ENCODE measurements around the gene THOC2.
"Not testable (repeated sequence)": the region's sequence is repeated elsewhere in the genome, so short reads cannot be mapped to it uniquely, and the experiment has no call there.

THOC2 gene

DNA sequence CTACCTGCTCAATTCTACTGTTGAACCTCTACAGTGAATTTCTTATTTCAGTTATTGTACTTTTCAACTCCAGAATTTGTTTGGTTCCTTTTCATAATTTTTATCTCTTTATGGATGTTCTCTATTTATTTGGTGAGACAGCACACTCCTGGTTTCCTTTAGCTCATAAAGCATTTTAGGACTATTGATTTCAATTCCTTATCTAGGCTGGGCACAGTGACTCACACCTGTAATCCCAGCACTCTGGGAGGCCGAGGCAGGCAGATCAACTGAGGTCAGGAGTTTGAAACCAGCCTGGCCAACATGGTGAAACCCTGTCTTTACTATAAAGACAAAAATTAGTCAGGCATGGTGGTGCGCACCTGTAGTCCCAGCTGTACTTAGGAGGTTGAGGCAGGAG, 57.7 kb downstream of the THOC2 start:
- no peak for DNase-seq (ENCODE audit: low read depth)

DNA sequence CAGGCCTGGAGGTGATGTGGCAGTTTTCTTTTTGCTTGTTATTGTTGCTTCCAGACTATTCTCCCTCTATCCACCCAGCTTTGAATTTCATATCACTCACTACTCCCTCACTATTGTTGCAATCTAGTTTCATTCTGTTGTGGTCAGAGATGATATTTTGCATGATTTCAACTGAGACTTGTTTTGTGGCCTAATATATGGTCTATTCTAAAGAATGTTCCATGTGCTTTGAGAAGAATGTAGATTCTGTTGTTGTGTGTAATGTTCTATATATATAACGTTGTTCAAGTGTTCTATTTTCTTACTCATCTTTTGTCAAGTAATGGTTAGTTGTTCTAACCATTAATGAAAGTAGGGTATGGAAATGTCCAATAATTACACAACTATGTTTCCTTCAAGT, 59.0 kb downstream of the THOC2 start:
- no peak for DNase-seq (ENCODE audit: low read depth)

DNA sequence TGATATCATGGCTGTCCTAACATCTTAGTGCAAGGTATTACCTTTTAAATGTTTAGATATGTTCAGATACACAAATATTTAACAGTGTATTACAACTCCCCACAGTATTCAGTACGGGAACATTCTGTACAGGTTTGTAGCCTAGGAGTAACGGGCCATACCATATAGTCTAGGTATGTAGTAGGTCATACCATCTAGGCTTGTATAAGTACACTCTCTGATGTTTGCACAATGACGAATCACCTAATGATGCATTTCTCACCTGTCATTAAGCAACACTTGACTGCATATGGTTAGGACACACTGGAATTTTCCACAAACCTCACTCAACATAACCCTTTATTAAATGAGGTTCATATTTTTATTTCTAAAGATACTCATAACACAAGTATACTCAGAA, 67.7 kb downstream of the THOC2 start:
- no peak for DNase-seq (ENCODE audit: low read depth)

DNA sequence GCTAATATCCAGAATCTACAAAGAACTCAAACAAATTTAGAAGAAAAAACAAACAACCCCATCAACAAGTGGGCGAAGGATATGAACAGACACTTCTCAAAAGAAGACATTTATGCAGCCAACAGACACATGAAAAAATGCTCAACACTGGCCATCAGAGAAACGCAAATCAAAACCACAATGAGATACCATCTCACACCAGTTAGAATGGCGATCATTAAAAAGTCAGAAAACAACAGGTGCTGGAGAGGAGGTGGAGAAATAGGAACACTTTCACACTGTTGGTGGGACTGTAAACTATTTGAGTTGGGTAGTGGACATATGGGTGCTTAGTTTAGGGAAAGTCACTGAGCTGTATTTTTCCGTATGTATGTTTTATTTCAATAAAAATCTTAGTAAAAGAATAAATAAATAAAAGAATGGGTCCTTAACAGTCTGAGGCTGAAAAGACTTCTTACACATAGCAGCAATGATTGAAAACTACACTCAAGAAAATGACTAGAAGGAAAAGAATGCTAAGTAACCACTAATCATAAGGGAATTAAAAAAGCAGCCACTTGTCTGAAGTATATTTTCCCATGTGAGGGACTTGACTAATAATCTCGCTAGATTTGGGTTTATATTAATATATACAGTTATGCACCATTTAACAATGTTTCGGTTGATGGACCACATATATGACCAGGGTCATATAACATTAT, 68.2 kb downstream of the THOC2 start:
- not testable (repeated sequence) for DNase-seq (ENCODE audit: low read depth)

DNA sequence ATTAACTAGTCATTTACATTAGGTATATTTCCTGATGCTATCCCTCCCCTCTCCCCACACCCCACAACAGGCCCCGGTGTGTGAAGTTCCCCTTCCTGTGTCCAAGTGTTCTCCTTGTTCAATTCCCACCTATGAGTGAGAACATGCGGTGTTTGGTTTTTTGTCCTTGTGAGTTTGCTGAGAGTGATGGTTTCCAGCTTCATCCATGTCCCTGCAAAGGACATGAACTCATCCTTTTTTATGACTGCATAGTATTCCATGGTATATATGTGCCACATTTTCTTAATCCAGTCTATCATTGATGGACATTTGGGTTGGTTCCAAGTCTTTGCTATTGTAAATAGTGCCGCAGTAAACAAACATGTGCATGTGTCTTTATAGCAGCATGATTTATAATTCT, 69.1 kb downstream of the THOC2 start:
- DNase-seq (ENCODE audit: low read depth), result not testable (repeated sequence)

DNA sequence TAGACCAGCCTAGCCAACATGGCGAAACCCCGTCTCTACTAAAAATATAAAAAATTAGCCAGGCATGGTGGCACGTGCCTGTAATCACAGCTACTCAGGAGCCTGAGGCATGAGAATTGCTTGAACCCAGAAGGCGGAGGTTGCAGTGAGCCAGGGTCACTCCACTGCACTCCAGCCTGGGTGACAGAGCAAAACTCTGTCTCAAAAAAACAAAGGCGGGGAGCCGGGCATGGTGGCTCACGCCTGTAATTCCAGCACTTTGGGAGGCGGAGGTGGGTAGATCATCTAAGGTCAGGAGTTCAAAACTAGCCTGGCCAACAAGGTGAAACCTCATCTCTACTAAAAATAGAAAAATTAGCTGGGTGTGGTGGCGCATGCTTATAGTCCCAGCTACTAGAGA, 76.3 kb downstream of the THOC2 start:
- not testable (repeated sequence) for DNase-seq (ENCODE audit: low read depth)

DNA sequence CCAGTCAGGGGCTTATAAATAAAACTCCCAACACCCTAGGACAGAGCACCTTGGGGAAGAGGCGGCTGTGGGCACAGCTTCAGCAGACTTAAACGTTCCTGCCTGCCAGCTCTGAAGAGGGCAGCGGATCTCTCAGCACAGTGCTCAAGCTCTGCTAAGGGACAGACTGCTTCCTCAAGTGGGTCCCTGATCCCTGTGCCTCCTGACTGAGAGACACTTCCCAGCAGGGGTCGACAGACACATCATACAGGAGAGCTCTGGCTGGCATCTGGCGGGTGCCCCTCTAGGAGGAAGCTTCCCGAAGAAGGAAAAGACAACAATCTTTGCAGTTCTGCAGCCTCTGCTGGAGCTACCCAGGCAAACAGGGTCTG, 84.1 kb downstream of the THOC2 start:
- not testable (repeated sequence) for DNase-seq (ENCODE audit: low read depth)

DNA sequence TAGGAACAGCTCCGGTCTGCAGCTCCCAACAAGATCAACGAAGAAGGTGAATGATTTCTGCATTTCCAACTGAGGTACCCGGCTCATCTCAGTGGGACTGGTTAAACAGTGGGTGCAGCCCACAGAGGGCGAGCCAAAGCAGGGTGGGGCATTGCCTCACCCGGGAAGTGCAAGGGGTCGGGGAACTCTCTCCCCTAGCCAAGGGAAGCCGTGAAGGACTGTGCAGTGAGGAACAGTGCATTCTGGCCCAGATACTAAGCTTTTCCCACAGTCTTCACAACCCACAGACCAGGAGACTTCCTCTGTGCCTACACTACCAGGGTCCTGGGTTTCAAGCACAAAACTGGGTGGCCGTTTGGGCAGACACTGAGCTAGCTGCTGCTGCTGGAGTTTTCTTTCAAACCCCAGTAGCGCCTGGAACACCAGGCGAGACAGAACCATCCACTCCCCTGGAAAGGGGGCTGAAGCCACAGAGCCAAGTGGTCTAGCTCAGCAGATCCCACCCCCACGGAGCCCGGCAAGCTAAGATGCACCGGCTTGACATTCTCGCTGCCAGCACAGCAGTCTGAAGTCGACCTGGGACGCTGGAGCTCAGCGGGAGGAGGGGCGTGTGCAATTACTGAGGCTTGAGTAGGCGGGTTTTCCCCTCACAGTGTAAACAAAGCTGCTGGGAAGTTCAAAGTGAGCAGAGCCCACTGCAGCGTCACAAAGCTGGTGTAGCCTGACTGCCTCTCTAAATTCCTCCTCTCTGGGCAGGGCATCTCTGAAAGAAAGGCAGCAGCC, 84.6 kb downstream of the THOC2 start:
- DNase-seq (ENCODE audit: low read depth), result no peak

DNA sequence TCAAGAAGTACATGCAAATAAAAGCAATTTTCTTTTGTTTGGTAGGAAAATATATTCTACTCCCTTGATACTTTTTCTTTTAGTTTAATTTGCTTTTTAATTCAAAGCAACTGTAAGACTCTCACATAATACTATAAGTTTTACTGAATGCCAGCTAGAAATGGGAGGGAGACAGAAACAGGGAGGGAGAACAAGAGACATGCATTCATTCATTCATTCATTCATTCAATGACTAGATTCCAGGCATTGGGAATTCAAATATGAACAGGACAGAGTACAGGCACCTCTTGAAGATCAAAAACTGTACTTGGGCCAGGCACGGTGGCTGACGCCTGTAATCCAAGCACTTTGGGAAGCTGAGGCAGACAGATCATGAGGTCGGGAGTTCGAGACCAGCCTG, 85.6 kb downstream of the THOC2 start:
- no peak for DNase-seq (ENCODE audit: low read depth)

DNA sequence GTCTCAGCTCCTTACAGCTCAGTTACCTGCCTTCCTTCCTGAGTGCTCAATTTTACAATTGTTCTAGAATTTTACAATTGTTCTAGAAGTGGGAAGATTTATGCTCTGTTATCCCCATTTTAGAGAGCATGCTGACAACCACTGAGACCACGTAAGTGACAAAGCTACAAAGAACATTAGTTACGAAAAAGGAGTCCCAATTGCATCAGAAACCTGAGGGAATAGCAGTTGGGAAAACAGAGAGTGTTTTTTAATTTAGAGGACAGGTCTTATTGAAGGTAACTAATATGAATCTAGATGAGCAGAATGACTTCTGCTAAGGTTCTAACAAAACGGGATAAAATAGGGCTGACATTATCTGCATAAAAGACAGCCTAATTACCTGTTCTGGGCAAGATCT, 103.3 kb downstream of the THOC2 start:
- DNase-seq (ENCODE audit: low read depth), result no peak

DNA sequence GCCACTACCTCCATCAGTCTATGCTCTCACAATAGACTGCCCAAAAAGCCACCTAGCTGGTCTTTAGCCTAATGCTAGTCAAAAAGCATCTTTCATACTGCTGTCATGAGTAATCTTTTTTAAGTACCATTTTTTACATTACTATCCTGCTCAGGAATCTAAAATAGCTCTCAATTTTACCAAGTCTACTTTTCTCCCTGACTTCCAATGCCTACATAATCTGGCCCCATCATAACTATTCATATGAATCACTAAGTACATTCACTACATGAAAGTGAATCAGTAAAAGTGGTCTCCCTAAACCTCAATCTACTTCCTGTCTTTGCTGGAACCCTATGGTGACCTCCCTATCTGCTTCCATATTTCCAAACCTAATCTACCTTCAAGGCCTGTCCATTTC, 105.9 kb downstream of the THOC2 start:
- no peak for DNase-seq (ENCODE audit: low read depth)

DNA sequence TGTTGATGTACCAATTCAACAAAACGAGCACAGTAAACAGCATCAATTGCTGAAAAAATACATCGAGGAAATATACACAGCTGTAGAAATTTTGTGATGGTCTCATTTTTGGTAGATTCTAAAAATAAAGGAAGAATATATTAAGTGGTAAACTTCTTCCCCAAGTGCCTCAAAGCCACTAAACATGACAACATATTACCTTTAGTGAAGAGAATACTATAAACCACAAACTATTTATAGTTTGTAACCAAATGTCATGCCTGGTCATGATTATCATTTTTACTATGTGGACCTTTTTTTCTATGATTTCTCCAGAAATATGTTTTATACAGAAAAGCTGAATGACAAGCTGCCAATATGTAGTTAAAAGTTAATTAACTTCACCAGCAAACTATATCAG, 106.9 kb downstream of the THOC2 start:
- DNase-seq (ENCODE audit: low read depth), result no peak

DNA sequence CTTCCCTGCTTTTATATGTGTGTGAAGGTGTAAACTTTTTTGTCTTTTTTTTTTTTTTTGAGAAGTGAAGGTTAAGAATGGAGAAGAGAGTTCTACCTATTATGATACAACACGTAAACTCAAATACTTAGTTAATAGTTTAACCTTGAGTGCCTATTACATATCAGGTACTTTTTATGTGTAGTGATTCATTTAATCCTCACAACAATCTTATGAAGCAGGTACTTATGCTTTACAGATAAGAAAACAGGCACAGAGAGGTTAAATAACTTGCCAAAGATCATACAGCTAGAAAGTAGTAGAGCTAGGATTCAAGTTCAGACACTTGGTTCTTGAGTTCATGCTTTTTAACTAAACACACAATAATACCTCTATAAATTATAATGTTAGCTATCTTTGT, 107.4 kb downstream of the THOC2 start:
- no peak for DNase-seq (ENCODE audit: low read depth)

DNA sequence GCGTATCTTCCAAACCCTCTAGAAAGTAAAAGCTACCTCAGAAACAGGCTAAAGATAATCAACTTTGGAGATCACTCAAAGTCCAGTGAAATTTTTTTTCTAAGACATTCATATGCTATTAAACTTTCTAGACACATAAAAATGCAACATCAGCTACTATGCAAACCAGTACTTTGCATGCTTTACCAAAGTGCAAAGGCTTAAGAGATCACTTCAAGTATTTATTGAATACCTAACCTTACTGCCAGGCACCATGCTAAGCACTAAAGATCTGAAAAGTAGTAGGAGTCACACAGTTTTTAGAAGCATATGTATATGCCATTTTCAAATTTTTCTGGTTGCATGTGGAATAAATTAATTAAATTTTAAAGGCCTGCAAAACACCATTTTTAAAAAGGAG, 115.8 kb downstream of the THOC2 start:
- DNase-seq (ENCODE audit: low read depth), result no peak

DNA sequence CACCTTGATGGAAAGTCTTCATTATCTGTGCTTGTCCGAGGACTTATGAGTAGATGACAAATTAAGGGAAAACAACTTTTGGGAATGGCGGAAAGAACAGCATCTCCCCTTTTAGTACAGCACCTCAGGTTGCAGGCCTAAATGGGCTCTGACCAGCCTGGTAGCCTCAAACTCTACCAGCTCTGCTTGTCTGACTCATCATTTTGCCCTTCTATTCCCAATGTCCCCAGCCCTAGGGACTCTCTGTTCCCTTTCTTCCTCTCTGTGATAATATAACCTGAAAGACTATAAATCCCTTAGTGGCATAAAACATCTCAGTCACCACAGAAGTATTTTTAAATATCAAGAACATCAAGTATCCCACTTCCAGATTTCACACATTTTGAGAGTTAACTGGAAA, 121.9 kb downstream of the THOC2 start:
- no peak for DNase-seq (ENCODE audit: low read depth)

DNA sequence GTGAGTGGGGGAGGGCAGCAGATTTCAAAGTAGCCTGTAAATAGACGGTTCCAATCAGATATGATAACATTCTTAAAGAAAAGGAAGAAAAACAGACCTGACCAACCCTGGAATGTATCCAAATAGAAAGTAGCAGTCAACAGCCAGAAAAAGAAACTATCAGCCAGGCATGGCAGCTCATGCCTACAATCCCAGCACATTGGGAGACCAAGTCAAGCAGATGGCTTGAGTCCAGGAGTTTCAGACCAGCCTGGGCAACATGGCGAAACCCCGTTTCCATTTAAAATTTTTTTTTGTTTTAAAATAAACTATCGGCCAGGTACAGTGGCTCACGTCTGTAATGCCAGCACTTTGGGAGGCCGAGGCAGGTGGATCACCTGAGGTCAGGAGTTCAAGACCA, 125.0 kb downstream of the THOC2 start:
- no peak for DNase-seq (ENCODE audit: low read depth)

DNA sequence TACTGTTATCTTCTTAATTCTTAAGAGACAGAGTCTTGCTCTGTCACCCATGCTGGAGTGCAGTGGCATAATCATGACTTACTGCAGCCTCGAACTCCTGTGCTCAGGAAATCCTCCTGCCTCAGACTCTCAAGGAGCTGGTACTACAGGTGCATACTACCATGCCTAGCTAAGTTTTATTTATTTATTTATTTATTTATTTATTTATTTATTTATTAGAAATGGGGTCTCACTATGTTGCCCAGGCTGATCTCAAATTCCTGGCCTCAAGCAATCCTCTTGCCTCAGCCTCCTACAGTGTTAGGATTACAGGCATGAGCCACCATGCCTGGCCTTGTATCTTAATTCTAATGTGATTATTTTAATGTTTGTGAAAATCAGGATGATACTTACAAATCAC, 125.6 kb downstream of the THOC2 start:
- DNase-seq (ENCODE audit: low read depth), result no peak

DNA sequence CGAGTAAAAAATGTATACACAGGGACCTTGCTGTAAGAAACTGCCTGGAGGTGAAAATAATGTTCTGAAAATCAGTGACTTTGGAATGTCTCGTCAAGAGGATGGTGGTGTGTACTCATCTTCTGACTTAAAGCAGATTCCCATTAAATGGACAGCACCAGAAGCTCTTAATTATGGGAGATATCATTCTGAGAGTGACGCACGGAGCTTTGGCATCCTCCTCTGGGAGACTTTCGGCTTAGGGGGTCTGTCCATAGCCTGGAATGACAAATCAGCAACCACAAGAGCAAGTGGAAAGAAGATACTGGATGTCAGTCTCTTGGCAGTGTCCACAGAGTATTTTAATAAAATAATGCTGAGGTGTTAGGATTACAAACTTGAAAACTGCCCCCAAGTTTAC, 129.4 kb downstream of the THOC2 start:
- DNase-seq (ENCODE audit: low read depth), result no peak

DNA sequence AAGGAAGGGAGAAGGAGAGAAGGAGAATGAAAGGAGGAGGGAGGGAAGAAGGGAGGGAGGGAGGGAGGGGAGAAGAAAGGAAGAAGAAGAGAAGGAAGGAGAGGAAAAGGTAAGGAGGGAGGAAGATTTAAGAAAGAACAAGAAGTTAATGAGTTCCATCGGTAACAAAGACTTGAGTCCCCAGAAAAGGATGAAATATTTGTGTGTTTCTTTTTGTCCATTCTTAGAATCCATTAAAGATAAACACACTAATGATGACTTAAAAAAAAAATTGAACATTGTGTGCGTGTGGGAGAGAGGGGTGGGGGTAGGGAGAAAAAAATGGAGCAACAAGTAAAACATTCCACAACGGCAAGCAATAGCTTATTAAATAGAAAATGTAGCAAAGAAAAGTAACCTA, 131.4 kb downstream of the THOC2 start:
- no peak for DNase-seq (ENCODE audit: low read depth)

DNA sequence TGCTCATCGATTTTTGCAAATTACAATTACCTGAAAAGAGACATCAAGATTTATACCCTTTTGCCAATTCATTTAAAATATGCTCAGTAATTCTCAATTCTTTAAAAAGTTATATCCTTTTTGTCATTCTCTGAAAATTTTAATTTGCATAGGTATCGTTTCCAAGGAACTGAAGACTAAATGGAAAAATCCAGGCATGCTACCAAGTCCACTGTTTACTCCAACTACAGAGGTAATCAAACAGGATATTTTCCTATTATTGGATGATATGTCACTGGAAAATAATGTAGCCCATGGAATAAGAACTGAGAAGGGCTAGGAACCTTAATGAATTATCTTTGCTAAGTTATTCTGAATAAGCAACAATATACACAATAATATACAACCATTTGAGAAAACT, 132.7 kb downstream of the THOC2 start:
- DNase-seq (ENCODE audit: low read depth), result no peak

DNA sequence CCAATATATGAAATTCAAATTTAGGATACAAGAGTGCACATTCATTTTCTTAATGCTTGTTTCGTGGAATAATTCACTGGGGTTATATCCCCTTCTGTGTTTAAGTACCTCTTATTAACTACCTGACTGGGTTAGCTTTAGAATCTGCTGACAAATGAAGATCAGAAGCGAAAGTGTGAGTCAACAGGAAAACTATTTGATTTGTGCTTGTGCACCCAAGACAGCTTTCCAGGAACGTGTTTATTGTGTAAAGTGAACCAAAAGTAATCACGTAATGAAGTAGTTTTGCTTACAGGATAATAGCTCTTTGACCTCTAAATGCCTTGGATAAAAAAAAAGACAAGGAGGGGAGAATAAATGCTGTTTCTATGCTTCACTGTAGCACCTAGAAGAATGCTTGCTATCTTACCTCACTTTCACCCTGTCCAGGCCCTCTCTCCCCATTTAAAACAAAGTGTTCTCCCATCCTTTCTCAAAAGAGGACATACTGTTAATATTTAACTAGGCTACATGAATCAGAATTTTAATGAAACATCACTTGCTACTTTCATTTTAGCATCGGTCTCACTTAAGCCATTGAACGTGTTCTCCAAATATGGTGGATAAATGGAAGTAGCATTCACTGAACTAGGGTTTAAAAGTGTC, 141.9 kb downstream of the THOC2 start:
- no peak for DNase-seq (ENCODE audit: low read depth)

DNA sequence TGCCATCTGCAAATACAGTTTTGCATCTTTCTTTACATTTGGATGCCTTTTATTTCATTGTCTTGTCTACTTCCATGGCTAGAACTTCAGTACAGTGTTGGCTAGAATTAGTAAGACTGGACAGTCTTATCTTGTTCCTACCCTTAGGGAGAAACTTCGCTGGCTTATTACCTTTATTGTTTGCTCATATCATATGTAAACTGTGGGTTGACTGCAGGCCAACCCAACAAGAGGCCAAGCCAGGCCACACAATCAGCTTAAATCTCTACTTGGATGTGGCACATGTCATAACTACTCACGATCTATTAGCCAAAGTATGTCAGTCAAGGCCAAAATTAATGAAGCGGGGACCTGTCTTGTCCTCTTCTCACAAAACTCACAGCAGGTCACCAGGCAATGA, 144.1 kb downstream of the THOC2 start:
- no peak for DNase-seq (ENCODE audit: low read depth)

DNA sequence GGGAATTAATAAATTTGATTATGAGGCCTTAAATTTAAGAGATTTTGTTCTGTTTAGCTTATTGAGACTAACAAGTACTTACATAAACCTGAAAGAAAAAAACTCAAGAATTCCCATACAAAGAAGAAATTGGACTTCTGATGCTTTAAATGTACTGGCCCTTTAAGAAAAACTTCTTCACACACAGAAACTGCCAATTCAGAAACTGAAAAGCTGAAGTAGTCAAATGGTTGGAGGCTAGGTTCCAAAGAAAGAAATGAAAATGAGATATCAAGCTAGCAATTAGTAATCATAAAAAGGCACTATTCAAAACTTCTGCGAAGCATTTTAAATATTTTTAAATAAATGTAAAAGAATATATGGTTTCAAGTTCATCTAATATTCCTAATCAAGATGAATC, 151.3 kb downstream of the THOC2 start:
- DNase-seq (ENCODE audit: low read depth), result no peak

DNA sequence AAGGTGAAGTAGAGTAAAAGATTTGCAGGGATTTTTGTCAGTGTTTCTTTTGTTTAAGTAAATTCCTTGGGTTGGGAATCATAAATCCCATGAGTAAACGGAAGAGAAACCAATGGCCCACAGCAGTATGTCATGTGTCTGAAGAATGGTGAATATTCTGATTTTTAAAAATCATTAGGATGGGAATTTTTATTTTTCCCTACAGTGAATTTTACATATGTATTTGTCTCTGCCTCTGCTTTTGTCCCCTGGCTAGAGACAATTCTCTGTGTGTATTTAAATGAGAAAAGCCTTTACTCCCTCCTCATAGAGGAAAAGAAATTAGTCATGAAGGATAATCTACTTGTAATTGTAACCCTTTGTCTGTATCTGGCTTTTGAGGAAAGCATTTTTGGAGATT, 152.1 kb downstream of the THOC2 start:
- DNase-seq (ENCODE audit: low read depth), result no peak
